GM21447 (cell line): ENCODE data around the gene LIPC.

Source experiments
- ATAC-seq: cut with Tn5 transposase; IDR thresholded peaks from one replicate; pipeline ENCODE4 v1.9.1; 2021; ENCODE audit not compliant: unreplicated experiment

LIPC gene

DNA sequence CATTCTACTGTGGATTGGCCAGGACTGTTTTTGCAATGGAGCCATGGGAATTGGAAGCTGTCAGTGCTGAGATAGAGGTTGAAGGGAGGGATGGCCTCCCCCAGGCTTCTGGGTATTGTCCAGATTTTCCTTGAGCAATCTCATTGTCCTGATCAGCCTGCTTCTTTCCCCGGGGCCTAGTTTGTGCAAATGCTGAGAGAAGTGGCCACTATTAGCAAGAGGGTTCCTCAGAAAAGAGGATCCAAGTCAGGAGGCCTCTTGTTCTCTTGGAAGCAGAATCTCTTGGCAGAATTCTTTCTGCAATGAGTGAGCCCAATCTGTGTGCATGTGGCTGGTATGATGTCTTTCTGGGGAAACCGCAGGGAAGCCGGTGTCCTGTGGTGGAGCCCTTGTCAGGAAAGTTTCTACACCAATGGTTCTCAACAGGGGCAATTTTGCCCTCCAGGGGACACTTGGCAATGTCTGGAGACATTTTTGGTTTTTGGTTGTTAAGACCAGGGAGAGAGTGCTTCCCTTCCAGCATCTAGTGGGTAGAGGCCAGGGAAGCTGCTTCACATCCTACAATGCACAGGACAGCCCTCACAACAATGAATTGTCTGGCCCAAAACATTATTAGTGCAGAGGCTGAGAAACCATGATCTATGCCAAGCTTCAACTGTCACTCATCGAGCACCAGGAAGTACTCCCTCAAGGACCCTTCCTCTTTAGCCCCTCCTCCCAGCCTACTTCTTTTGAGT lies 2.0 kb downstream of the LIPC start:
- ATAC-seq = no peak

DNA sequence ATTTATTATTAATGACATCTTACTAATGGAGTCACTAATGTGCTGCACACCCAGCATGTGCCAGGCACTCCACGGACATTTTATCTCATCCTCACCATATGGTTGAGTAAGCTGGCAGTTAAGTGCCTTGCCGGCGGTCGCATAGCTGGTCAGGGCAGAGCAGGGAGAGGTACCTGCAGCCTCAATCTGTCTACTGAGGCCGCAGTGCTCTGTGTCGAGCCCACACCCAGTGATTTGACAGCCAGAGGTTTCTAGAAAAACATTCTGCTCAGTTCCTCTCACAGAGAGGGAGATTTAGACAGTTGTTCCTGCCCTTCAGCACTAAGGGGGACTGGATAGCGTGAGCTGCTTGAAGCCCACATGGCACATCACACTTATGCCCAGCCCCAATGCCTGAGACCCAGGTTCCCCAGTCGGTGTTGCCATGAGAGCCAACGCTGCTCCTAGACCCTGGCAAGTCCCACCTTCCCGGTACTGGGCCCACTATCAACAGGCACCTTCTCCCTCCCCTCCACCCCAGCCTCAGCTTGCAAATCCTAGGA lies 2.6 kb downstream of the LIPC start:
- ATAC-seq = no peak

- no peak for ATAC-seq
These were observed 4.8 kb downstream of the LIPC start for GRCh38 chr15:58436552-58436951.

GRCh38 chr15:58437531-58438105 lies 5.8 kb downstream of the LIPC start:
- ATAC-seq = no peak

- no peak for ATAC-seq
These were observed 6.3 kb downstream of the LIPC start for GRCh38 chr15:58438111-58438510.

DNA sequence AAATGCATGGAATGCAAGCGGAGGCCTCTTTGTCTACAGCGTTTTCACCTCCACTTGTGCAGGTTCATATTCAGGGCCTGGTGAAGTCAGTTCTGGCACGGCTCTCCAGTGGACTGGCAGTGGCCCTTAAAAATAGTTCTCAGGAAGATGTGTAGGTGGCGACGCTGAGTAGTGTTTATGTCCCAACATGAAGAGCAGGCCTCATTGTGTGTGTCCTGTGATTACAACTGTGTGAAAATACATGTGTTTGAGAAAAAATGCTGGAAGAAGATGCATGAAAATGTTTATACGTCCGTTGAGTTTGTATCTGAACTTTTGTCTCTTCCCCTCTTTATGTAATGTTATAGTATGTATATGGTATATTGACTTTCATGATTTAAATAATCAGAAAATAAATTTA lies 7.2 kb downstream of the LIPC start:
- ATAC-seq = no peak

- no peak for ATAC-seq
These were observed 8.5 kb downstream of the LIPC start for GRCh38 chr15:58440158-58440910.

DNA sequence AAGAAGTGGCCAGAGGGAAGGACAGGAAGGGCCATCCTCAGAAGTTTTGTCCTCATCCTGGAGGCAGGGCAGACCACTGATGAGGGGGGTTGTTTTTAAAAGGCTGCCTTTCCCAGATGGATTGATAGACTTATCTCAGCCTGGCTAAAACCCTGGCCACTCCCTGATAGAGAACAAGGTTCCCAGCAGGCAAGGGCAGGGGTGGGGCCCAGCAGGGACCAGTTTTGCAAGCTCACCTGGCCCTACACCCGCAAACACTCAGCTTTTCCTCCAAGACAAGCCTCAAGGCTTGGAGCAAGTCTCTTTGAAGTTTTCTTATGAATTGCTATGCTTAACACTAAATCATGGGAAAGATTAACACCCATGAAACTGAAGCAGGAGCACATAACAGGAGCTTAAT lies 9.1 kb downstream of the LIPC start:
- ATAC-seq = no peak

DNA sequence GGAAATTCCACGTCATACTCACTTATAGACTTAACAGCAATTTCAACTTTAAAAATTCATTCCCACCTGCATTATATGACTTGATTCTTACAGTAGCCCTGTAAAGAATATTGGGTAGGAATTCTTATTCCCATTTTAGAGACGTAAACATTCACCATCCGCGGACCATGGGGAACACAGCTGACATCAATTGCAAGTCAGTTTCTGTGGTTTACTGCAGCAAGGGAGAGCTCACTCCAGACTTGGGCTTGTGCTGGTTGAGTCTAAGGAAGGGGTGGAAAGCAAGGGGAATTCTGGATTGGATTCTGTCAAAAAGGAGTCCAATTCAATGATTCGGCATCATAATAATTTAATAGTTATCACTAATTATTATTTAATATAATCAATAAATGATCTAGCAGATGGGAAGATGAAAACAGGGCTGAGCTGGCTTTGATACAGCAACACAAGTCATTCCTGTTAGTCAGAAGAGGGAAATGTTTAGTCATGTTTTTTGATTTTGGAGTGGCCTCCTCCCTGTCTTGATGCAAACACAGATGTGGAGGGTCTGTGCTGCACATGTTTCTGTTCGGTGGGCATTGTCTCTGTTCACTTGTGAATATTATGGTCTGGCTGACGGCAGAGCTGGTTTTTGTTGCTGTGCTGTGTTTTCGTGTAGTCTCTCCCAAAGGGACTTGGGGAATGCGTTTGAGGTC lies 9.7 kb downstream of the LIPC start:
- ATAC-seq = no peak

- no peak for ATAC-seq
These were observed 10.3 kb downstream of the LIPC start for GRCh38 chr15:58442122-58442521.

GRCh38 chr15:58443308-58443707 lies 11.5 kb downstream of the LIPC start:
- ATAC-seq = no peak

- ATAC-seq = no peak
These were observed 12.3 kb downstream of the LIPC start for GRCh38 chr15:58444056-58444455.

GRCh38 chr15:58444658-58445332 lies 13.0 kb downstream of the LIPC start:
- no peak for ATAC-seq

DNA sequence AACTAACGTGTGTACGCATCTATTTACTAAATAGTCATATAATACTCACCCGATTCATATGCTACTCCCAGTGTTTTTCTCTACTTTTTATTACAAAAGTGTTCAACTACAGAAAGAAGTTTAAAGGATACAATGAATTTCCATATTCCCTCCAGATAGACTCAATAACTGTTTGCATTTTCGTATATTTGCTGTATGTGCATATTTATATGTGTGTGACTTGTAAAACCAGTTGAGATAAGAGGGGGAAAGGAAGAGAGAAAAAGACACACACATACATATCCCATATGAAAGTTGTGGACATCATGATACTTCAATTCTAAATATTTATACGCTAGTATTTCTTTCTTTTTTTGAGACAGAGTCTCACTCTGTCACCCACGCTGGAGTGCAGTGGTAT lies 14.1 kb downstream of the LIPC start:
- no peak for ATAC-seq

DNA sequence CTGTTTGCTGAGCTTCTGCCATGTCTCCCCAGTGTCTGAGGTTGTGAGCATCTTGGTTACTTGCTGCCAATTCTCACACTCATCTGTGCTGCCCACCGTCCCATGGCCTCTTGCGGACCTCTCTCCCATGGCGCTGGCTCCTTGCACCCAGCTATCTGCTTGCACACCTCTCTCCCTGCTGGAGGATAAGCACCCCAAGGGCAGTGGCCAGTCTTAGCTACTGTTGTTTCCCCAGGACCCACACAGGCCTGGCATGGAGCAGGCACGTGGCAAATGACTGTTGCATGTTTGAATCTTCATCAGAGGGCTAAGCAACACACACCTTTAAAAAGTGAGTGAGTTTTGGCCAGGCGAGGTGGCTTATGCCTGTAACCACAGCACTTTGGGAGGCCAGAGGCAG lies 14.7 kb downstream of the LIPC start:
- ATAC-seq = no peak

DNA sequence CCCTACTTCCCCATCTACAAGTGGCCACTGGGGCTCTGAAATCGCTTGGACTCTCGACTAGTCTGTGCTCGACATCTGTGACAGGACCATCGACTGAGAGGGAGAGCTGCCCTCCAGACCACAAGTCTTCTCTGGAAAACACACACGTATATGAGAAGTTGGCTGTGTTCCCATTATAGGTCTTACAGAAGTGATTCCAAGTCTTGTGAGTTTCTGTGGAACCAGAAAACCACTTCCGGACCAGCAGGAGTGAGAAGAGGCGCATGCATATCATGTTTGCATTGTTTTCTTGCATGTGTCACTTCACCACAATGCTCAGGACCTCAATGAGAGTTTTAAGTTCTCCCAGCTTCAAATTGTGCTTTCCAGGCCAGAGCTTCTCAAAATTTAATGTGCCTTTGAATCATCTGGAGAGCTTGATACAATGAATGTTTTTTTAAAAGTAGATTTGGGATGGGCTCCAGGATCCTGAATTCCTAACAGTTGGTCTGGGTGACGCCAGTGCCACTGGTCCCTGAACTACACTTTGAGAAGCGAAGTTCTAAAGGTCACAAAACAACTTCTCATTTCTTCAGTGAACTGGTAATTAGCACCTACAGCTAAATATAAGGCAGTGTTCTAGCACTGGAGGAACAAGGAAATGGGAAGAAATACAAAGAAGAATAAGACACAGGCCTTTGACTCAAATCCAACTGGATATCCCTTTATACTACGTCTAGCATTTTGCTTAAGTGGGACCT lies 15.7 kb downstream of the LIPC start:
- ATAC-seq = no peak

- ATAC-seq = no peak
These were observed 16.5 kb downstream of the LIPC start for GRCh38 chr15:58448331-58448730.

DNA sequence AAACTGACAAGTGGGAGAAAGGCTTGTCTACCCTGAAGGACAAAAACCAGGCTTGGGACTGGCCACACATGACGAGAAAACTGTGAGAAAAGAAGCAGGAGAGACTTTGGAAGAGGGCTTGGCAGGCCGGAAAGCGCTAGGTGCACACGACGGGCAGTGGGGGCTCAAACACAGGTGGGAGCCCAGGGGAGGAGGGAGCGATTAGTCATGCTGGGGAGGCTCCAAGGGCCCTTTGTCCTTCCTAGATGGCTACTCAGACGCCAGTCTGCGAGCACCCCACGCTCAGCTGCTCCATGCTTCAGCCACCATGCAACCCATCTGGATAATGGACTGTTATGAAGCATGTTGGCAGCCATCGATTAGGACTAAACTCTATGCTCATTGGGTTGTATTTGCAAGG lies 17.1 kb downstream of the LIPC start:
- ATAC-seq = no peak

- ATAC-seq = no peak
These were observed 20.0 kb downstream of the LIPC start for GRCh38 chr15:58451826-58452225.

- no peak for ATAC-seq
These were observed 21.0 kb downstream of the LIPC start for GRCh38 chr15:58452775-58453174.
